Left ventricle myocardium inferior (tissue), 1 donor: ENCODE measurements around the gene ZDHHC7. TPM values are rescaled to one million over a fixed set of nuclear protein-coding genes. Genes with fewer than 3 reads are reported as not detected.
A peak's percentile ranks its signal among the peaks of the same experiment; 100 is the strongest.

Experiments
- DNase-seq: peaks from one replicate; pipeline ENCODE4 v3.0.0-alpha.2; 2020
- H3K27ac ChIP-seq: fragments of 200-600 bp; replicated peaks from 2 replicates; pipeline ENCODE4 v1.8.0; 2021
- H3K27me3 ChIP-seq: fragments of 200-600 bp; 2 replicates; pipeline ENCODE4 v1.8.0; 2021; ENCODE audit warnings: low read depth
- H3K36me3 ChIP-seq: fragments of 200-600 bp; 2 replicates; pipeline ENCODE4 v1.8.0; 2021
- H3K4me1 ChIP-seq: fragments of 200-600 bp; 2 replicates; pipeline ENCODE4 v1.8.0; 2021
- H3K4me3 ChIP-seq: fragments of 200-600 bp; 2 replicates; pipeline ENCODE4 v1.8.0; 2021; ENCODE audit warnings: mild to moderate bottlenecking, moderate library complexity
- H3K9me3 ChIP-seq: fragments of 200-600 bp; replicated peaks from 2 replicates; pipeline ENCODE4 v1.8.0; 2021
- intact Hi-C: fragments of 100-400 bp; cut with micrococcal nuclease; formaldehyde crosslinking; loops from one replicate; pipeline ENCODE4 v1.11.0; 2022
- total RNA-seq: library from RNA; stranded (reverse); fragmentation: NEBNext Ultra II Directional; extraction: Animal tissue kit (Norgen Biotek cat#: 25700); gene quantifications from one replicate; pipeline ENCODE4 v1.2.1, GENCODE V29; 2021
- TF ChIP-seq, protein P1 (sequence below): fragments of 200-600 bp; IDR thresholded peaks from 2 replicates; pipeline ENCODE4 v1.8.0; 2021; ENCODE audit warnings: antibody characterized with exemption, mild to moderate bottlenecking, borderline replicate concordance
- donor health status: DM: no; HTN: yes; CAD: no; lungs with severe emphysema.

ZDHHC7 gene
- total RNA-seq, 1 donor from 2014 or later = 36.8 TPM

GRCh38 chr16:85011846-85012284, 530 bp upstream of the ZDHHC7 start:
- H3K27ac ChIP-seq = peak overlapping the region; percentile 96
- intact Hi-C loops = no loop called here
- H3K9me3 ChIP-seq = no peaks in the 10 kb centered on the region
- peak overlapping the region; percentile 85 for H3K4me3 ChIP-seq
- H3K36me3 ChIP-seq = no peaks in the 10 kb centered on the region
- H3K27me3 ChIP-seq = no peaks in the 10 kb centered on the region
- DNase-seq = no peak
- TF ChIP-seq, protein P1, sequence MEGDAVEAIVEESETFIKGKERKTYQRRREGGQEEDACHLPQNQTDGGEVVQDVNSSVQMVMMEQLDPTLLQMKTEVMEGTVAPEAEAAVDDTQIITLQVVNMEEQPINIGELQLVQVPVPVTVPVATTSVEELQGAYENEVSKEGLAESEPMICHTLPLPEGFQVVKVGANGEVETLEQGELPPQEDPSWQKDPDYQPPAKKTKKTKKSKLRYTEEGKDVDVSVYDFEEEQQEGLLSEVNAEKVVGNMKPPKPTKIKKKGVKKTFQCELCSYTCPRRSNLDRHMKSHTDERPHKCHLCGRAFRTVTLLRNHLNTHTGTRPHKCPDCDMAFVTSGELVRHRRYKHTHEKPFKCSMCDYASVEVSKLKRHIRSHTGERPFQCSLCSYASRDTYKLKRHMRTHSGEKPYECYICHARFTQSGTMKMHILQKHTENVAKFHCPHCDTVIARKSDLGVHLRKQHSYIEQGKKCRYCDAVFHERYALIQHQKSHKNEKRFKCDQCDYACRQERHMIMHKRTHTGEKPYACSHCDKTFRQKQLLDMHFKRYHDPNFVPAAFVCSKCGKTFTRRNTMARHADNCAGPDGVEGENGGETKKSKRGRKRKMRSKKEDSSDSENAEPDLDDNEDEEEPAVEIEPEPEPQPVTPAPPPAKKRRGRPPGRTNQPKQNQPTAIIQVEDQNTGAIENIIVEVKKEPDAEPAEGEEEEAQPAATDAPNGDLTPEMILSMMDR = no peak
- H3K4me1 ChIP-seq = peaks cover 52% of the 10 kb centered on the region

- Histone ChIP-seq H3K36me3 (no peaks in the 10 kb centered on the region), H3K27me3 (no peaks in the 10 kb centered on the region), H3K4me3 (peak overlapping the region; percentile 85), H3K9me3 (no peaks in the 10 kb centered on the region), H3K4me1 (peaks cover 65% of the 10 kb centered on the region), H3K27ac (peak overlapping the region; percentile 96)
- intact Hi-C loops = no loop called here
- DNase-seq = no peak
- TF ChIP-seq, protein P1 = no peak
Measured at GRCh38 chr16:85010446-85010930, 847 bp downstream of the ZDHHC7 start.

DNA sequence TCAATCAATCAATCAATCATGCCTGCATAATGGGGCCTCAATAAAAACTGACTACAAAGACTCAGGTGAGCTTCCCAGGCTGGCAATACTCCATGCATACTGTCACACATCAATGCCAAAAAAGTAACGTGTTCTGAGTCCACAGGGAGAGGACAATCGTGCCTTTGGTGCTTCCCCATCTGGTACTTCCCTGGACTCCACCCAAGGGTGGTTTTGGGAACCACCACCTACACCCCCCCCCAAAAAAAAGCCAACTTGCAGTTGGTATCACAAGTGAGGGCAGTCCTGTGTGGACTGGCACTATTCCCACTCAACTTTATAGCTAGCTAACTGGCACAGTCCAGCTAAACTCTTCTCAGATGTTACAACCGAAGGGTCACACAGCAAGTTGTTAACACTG, 3.1 kb downstream of the ZDHHC7 start:
- no peaks in the 10 kb centered on the region for H3K27me3 ChIP-seq
- no peak for DNase-seq
- H3K36me3 ChIP-seq = no peaks in the 10 kb centered on the region
- peaks cover 87% of the 10 kb centered on the region for H3K4me1 ChIP-seq
- H3K9me3 ChIP-seq = no peaks in the 10 kb centered on the region
- TF ChIP-seq, protein P1 = no peak
- no peak overlapping the region for H3K4me3 ChIP-seq
- intact Hi-C loops = no loop called here
- no peak overlapping the region for H3K27ac ChIP-seq

GRCh38 chr16:85007496-85008214, 3.7 kb downstream of the ZDHHC7 start:
- peaks cover 93% of the 10 kb centered on the region for H3K4me1 ChIP-seq
- DNase-seq = no peak
- H3K9me3 ChIP-seq = no peaks in the 10 kb centered on the region
- intact Hi-C loops = no loop called here
- H3K27ac ChIP-seq = no peak overlapping the region
- no peak overlapping the region for H3K4me3 ChIP-seq
- H3K27me3 ChIP-seq = no peaks in the 10 kb centered on the region
- TF ChIP-seq, protein P1 = no peak
- no peaks in the 10 kb centered on the region for H3K36me3 ChIP-seq

DNA sequence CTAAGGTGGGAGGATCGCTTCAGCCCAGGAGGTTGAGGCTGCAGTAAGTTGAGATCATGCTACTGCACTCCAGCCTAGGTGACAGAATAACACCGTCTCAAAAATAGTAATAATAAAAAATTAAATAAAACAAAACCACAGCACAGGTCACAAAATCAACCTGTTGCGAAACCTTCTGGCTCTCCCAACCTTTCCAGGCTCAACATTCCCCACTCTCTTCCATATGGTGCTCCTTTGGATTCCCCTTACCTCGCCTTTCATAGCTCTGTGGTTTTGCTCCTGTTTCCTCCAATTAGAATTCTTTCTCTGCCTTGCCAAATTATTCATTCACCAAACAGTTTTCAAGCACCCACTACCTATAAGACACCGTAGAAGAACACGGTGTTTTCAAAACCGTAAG, 4.7 kb downstream of the ZDHHC7 start:
- no peak for DNase-seq
- TF ChIP-seq, protein P1 = no peak

More for the DNA sequence above, 4.7 kb downstream of the ZDHHC7 start:
- Histone ChIP-seq H3K27me3 (no peaks in the 10 kb centered on the region), H3K4me1 (peaks cover 96% of the 10 kb centered on the region), H3K9me3 (no peaks in the 10 kb centered on the region), H3K4me3 (no peak overlapping the region), H3K27ac (no peak overlapping the region), H3K36me3 (no peaks in the 10 kb centered on the region)
- intact Hi-C loops = no loop called here
